ENCODE measurements around the gene METAP1. TPM values are rescaled to one million over a fixed set of nuclear protein-coding genes. Genes with fewer than 3 reads are reported as not detected.
"Not testable (repeated sequence)": the region's sequence is repeated elsewhere in the genome, so short reads cannot be mapped to it uniquely, and the experiment has no call there.

The METAP1 gene
- total RNA-seq, 2 experiments from 2014 or later = 42.6 to 52.8 TPM

GRCh38 chr4:99104153-99104552 lies 108.6 kb downstream of the METAP1 start:
- no peak for DNase-seq (ENCODE audit: low spot score)
- no peak for TF ChIP-seq EZH2phosphoT487 (IDR thresholded peaks at IDR 0.05; ENCODE audit: borderline replicate concordance, low read depth, low read length)
- no peak for TF ChIP-seq CTCF (conservative IDR thresholded peaks at IDR 0.05; ENCODE audit: low read length)
- CTCF ChIA-PET (ENCODE audit: unreplicated experiment) = no interaction called here
- H3K79me2 ChIP-seq (ENCODE audit: insufficient read depth, low read depth, low read length) = no peaks in the 10 kb centered on the region
- no peaks in the 10 kb centered on the region for H3K36me3 ChIP-seq (ENCODE audit: insufficient read depth, low read length)
- no peak overlapping the region for H3K4me3 ChIP-seq (ENCODE audit: low read depth, low read length, poor library complexity, severe bottlenecking)
- no peak overlapping the region for H3K4me2 ChIP-seq (ENCODE audit: low read length)
- BruUV-seq (replicated peaks) = no TSS peak
- no peaks in the 10 kb centered on the region for H3K4me1 ChIP-seq (ENCODE audit: insufficient read depth, low read length, poor library complexity, severe bottlenecking)
- H3K9me3 ChIP-seq (ENCODE audit: low read length) = no peaks in the 10 kb centered on the region
- H3K27ac ChIP-seq (ENCODE audit: low read depth, low read length, poor library complexity, severe bottlenecking) = no peak overlapping the region
- POLR2A ChIA-PET = no interaction called here
- no peak overlapping the region for H2AFZ ChIP-seq (ENCODE audit: low read length)
- H4K20me1 ChIP-seq (ENCODE audit: insufficient read depth, low read length) = no peaks in the 10 kb centered on the region
- no peaks in the 10 kb centered on the region for H3K9me2 ChIP-seq (ENCODE audit: insufficient read depth, low read length)
- intact Hi-C loops (cut with micrococcal nuclease; ENCODE audit: unreplicated experiment) = no loop called here

- CTCF ChIA-PET (ENCODE audit: unreplicated experiment); intact Hi-C loops (cut with micrococcal nuclease; ENCODE audit: unreplicated experiment); H3K9me3 ChIP-seq (ENCODE audit: low read length); H3K9me2 ChIP-seq (ENCODE audit: insufficient read depth, low read length); H3K4me3 ChIP-seq (ENCODE audit: low read depth, low read length, poor library complexity, severe bottlenecking); H3K4me1 ChIP-seq (ENCODE audit: insufficient read depth, low read length, poor library complexity, severe bottlenecking); H2AFZ ChIP-seq (ENCODE audit: low read length); H3K27ac ChIP-seq (ENCODE audit: low read depth, low read length, poor library complexity, severe bottlenecking); BruUV-seq (replicated peaks); DNase-seq (ENCODE audit: low spot score); H3K36me3 ChIP-seq (ENCODE audit: insufficient read depth, low read length); H4K20me1 ChIP-seq (ENCODE audit: insufficient read depth, low read length); POLR2A ChIA-PET; H3K79me2 ChIP-seq (ENCODE audit: insufficient read depth, low read depth, low read length); H3K4me2 ChIP-seq (ENCODE audit: low read length): not testable (repeated sequence)
Observed at GRCh38 chr4:99109286-99109685, 113.8 kb downstream of the METAP1 start.

Small RNA genes lying within 50 kb of the gene (microRNA-seq; reads per million reads assigned to microRNA genes)
- 7.6 reads per million, percentile 5 among the genes with 10 or more reads in this experiment for gene MIR3684 (ENCODE audit: borderline replicate concordance)

Small RNA genes lying within 50 kb of the gene (small RNA-seq; reads per million reads assigned to genes)
- gene MIR3684 = not detected
- gene RNU7-149P = not detected

Other genes starting within 250 kb of the METAP1 start
- 136 and 152 TPM in 2 replicates for gene EIF4E, start 66.6 kb upstream of the METAP1 start, total RNA-seq (2014; rRNA removed; shearing (Covaris generic))
- 143 and 160 TPM in 2 replicates for gene EIF4E, start 66.6 kb upstream of the METAP1 start, total RNA-seq (2022)
- gene ADH5, start 93.1 kb downstream of the METAP1 start, total RNA-seq (2014; rRNA removed; shearing (Covaris generic)) = 50.0 and 62.6 TPM in 2 replicates
- 84.5 and 88.6 TPM in 2 replicates for gene ADH5, start 93.1 kb downstream of the METAP1 start, total RNA-seq (2022)
- not detected in 2 replicates for gene ADH4, start 148.6 kb downstream of the METAP1 start, total RNA-seq (2014; rRNA removed; shearing (Covaris generic))
- not detected in 2 replicates for gene ADH4, start 148.6 kb downstream of the METAP1 start, total RNA-seq (2022)
- not detected in 2 replicates for gene ADH6, start 223.5 kb downstream of the METAP1 start, total RNA-seq (2014; rRNA removed; shearing (Covaris generic))
- gene ADH6, start 223.5 kb downstream of the METAP1 start, total RNA-seq (2022) = not detected in 2 replicates

Measured in OCI-LY7 (cell line).